Stimulated activated CD8-positive, alpha-beta memory T cell treated with anti-CD3 and anti-CD28 coated beads, Interleukin-15, amount 100 ng/mL, for 48 hours (primary cell): Measurements from ENCODE around the gene POLR2E.
A peak's percentile ranks its signal among the peaks of the same experiment; 100 is the strongest.

Experiments
- DNase-seq, 2 donors: peaks; one replicate each; pipeline ENCODE4 v3.0.0-alpha.2; 2020; ENCODE audit warnings: low read depth in 2 of 2

POLR2E gene

DNA sequence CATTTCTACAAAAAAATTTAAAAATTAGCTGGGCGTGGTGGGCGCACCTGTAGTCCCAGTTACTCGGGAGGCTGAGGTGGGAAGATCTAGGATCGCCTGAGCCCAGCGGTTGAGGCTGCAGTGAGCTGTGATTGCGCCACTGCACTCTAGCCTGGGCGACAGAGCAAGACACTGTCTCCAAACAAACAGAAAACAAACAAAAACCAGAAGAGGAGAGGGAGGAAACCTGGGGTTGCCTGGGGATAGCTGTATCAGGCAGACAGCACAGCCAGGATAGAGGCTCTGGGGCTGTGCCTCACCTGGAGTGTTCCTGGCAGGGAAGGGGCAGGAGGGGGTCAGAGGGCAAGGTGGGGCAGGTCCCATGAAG is 2.6 kb upstream of the POLR2E start:
- DNase-seq: no peak

DNA sequence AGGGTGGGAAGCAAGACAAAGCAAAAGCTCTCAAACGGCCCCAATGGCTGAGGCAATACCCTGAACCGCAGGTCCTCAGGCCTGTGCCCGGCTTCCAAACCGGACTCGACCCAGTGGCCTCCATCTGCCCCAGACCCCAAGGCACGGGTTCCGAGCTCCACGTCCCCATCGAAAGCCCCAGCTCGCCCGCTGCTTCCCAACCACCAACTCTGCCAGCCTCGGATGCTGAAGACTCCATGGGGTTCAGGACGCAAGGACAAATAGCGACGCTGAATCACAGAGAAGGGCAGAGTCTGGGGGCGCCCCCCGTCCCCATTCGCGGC is 559 bp downstream of the POLR2E start:
- DNase-seq: no peak

DNA sequence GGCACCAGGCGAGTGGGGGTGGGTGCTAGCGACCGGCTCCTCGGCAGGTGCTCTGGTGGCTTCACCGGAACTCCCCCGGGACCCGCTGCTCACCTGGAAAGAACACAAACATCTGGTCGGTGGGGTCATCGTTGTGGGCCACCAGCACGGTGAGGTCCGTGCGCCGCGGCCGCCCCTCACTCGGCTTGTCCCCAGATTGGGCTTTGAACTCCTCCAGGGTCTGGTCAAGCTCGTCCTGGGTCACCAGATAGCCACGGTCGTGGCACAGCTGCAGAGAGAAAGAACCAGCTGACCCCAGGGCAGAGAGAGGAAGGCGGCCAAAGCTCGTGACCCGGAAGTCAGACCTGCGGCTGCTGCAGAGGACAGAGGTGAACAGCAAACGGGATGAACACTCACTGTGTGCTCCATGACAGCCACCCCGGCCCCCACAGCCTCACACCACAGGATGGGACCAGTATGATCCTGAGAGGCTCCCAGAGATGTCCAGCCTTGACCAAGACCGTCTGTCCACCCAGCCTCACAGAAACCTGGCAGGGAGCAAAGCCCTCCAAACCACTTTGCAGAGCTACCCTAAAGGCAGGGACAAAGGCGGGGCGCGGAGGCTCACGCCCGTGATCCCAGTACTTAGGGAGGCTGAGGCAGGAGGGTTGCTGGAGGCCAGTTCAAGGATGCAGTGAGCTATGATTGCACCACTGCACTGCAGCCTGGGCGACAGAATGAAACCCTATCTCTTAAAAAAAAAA is 1.2 kb downstream of the POLR2E start:
- DNase-seq: no peak

DNA sequence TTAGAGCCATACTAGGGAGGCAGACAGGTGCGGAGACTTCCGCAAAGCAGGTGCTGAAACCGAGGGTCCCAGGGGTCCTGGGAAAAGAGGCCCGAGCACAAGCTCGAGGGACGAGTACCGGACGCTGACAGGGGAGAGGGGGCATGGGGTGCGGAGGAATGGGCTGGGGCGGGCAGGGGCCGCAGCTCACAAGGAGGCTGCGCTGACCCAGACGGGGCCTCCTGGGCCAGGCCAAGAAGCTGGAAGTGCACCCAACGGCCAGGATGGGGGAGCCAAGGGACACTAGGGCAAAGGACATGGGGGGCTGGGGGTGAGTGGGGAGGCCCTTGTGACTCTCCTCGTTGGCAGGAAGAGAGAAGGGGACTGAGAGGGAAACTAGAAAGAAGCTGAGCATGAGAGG is 1.8 kb downstream of the POLR2E start:
- no peak for DNase-seq

DNA sequence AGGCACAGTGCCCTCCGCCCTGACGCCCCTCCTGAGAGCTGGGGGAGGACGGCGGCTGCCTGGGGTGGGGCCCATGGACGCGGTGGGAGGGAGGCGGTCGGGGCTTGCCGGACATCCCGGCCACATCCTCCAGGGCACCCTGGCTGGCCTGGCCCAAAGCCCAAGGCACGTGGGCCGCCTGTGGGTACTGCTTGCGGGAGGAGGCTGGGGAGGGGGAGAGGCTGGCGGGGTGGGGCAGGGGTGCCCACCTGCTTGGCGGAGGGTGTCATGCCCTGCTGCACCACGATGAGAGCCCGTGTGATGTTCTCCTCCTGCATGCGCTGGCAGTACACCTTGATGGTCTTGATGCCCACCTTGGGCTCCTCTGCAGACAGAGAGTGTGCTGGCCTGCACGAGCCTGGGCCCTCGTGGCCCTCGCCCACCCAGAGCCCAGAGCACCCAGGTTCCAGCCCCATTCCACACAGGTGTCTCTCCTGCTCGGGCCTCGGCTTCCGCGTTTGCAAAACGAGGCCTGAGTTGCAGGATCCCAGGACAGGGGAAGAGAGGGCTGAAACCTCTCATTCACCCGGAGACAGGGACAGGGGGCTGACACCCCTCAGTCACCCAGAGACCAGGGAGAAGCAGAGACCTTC is 3.5 kb downstream of the POLR2E start:
- DNase-seq: no peak

DNA sequence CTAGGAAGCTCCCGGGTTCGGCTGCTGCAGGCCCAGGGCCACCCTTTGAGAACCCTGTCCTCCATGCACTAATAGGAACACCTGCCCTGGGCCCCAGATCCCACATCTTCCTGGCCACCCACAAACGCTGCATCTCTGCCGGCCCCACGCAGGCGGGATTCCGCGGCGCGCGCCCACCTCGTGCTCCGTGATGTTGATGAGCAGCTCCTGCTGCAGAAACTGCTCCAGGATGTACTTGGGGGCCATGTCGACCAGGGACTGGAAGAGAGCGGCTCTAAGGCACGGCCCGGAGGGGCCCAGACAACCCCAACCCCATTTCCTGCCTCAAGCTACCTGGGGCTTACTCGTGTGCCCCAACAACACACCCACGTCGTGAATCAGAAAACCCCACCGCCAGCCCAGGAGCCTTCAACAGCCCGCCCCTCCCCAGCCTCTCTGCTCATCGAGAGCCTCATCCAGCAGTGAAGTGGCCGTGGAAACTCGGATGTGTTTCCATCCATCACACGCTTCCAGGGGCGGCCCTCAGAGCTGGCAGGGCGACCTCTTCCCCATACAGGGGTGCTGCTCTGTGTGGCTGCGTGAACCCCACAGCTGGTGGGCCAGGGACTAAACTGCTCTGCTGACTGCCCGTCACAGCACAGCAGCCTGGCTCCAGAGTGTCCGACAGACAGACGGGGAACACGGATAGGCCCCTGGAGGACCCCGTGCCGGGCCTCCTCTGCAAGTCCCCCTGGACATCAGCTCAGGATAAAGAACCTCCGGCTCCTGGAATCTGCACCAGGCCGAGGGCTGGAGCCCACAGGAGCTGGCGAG is 4.2 kb downstream of the POLR2E start:
- peak in 1 of 2 donors; percentile 61 for DNase-seq

DNA sequence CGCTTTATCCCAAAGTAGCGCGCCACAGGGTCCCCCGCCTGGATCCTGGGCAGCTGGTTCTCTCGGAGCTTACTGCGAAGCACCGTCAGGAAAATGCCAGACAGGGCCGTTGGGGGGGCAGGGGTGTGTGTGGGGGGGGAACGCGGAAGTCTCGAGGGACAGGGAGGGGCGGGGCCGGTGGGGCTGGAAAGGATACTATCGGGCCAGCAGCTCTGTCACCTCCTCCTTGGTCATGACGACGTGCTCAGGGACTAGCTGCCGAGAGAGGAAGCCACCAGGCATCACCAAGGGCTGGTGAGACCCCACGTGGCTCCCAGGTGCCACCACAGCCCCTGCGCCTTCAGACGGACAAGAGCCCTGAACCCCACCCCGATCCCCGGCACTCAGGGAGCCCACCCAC is 5.3 kb downstream of the POLR2E start:
- DNase-seq: no peak

DNA sequence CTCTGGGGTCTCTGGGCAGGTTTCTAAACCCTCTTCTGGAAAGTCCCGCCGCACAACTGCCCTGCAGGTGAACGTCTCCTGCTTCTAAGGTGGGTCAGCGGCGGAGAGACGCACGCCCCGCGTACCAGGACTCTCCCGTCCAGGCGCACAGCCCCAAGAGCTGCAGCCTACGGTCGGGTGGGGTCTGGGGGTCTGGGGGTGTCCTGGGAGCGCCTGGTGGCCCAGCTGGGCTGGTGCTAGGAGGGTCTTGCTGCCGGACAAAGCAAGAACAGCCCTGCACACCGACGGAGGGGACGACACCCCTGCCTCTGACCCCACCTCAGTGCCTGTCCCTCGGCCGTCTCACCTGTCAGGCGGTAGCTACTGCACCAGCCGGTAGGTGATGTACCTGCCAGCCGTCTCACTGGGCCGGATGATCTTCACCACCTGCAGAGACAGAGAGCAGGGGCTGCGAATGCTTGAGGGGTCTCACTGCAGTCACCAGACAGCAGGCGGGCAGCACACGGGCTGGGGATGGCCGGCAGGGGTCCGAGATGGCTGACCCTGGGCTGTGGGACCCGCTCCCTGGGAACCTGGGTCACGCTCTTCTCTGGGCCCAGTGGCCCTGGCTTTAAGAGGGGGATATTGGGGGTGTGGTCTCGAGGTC is 5.9 kb downstream of the POLR2E start:
- no peak for DNase-seq

DNA sequence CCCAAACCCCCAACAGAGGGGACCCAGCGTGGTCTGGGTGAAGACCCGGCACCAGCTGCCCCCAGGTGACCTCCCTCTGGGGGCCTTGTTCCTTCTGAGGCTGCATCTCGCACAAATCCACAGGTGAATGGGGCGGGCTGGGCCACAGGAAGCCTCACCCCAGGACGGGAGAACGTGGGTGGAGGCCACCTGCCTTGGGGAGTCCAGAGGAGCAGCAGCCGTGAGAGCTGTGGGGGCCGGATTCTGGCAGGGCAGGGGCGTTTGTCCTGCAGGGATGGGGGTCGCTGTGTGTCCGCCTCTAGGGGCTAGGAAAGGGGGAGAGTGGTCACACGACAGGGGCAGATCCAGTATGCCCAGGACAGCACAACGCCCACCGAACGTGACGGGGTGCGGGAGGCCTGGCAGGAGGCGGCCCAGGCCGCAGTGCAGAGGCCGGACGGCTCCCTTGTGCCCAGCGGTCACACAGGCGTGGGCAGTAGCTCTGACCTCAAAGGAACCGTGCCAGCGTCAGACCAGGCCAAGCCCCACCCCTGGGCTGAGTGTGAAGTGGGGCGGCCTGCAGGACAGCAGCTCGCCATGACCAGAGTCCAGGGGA is 6.7 kb downstream of the POLR2E start:
- no peak for DNase-seq

DNA sequence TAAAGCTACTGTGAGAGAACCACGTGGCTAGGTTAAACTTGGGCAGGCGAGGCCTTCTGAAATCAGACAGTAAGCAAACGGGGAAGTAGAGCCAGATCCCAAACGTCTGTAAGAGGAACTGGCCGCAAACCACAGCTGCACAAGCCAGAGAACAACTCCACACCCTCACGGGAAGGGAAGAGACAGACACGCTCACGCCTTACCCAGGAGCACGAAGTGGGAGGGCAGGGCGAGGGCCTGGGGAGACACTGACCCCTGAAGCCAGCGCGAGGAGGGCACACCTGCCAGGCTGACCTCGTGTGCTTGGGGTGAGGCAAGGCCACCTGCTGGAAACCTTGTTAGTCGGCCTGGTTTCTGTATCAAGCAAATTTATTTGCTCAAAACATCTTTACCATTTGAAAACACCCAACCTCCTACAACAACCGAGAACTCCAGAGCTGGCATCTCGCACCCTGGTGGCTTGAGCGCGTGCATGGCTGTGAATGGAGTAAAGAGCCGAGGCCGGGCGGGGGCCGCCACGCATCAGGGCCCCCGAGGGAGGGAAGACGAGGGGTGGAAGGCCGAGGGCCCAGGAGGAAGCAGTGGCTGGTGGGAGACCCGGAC is 7.3 kb downstream of the POLR2E start:
- no peak for DNase-seq

DNA sequence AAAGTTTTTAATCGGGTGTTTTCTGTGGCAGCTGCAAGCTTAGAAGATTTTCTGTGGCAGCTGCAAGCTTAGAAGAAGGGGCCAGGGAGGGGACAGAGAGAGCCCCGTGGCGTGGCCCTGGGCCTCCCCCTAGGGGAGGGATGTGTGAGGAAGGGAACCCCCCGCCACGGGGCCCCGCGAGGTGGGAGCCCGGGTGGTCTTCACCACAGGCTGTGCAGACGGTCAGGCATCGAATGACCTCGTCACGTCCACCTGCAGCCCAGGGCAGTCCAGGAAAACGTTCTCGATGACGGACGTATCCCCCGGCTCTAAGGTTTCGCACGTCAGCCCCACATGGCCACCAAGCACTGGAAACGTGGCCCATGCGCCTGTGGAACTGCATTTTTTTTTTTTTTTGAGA is 8.6 kb downstream of the POLR2E start:
- no peak for DNase-seq

DNA sequence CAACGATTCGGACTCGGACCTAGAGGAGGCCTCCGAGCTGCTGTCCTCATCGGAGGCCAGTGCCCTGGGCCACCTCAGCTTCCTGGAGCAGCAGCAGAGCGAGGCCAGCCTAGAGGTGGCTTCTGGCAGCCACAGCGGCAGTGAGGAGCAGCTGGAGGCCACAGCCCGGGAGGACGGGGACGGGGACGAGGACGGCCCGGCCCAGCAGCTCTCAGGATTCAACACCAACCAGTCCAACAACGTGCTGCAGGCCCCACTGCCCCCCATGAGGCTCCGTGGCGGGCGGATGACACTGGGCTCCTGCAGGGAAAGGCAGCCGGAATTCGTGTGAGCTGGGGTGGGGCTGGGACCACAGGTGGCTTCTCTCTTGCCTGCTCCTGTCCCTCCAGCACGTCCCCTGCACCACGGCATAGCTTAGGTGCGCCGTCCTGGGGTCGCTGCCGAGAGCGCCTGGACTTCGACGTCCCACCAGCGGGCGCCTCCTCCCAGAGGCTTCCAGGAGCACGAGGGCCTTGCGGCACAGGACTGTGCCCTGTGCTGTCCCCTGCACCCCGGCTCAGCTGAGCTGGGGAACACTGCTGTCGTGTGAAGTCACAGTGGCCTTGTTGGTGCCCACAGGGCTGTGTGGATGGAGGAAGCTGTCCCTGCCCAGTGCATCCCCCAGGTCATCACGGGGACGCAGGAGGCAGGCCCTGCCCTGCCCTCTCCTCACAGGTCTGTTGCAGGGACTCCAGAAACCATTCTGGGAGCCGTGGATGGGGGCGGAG is 9.3 kb downstream of the POLR2E start:
- no peak for DNase-seq

DNA sequence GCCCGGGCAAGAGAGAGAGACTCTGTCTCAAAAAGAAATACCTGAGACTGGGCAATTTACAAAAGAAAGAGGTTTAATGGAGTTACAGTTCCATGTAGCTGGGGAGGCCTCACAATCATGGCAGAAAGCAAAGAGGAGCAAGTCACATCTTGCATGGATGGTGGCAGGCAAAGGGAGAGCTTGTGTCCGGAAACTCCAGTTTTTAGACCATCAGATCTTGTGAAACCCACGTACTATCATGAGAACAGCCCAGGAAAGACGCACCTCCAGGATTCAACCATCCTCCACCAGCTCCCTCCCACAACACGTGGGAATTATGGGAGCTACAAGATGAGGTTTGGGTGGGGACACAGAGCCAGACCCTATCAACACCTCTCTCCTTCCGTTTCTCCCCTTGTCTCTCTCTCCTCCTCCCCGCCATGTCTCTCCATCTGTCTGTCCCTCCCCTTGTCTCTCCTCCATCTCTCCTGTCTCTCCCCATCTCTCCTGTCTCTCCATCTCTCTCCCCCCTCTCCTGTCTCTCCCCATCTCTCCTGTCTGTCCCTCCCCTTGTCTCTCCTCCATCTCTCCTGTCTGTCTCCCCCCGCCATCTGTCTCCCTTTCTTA is 10.0 kb downstream of the POLR2E start:
- DNase-seq: no peak

DNA sequence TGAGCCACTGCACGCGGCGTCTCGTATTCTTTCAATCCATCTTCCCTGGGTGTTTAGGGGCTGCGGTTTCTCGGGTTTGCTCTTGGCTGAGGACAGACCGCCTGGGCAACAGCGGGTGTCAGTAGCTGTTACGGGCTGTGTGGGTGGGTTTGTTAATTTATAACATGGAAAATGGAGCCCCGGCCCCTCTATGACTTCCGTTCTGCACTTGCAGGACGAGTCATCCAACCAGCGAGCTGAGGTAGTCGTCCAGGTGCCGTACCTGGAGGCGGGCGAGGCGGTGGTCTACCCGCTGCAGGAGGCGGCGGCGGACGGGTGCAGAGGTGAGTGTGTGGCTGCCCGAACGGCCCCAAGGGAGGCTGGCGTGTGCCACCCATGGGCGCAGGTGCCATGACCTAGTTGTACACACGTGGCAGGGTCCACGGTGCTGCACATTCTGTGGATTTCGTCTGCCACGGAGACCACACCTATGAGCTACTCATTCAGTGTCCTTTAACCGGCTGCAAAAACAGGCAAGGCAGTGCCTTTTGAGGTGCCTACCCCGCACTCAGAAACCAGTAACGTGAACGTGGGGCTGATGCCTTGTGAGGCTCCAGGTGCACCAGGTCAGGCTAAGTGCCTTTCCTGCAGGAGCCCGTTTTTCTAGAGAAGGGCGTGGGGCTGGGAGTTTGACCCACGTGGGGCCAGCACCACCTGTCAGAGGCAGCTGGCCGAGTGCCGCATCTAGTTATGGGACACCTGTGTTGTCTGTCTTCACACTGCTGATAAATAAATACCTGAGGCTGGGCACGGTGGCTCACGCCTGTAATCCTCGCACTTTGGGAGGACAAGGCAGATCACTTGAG is 10.9 kb downstream of the POLR2E start:
- DNase-seq: no peak

DNA sequence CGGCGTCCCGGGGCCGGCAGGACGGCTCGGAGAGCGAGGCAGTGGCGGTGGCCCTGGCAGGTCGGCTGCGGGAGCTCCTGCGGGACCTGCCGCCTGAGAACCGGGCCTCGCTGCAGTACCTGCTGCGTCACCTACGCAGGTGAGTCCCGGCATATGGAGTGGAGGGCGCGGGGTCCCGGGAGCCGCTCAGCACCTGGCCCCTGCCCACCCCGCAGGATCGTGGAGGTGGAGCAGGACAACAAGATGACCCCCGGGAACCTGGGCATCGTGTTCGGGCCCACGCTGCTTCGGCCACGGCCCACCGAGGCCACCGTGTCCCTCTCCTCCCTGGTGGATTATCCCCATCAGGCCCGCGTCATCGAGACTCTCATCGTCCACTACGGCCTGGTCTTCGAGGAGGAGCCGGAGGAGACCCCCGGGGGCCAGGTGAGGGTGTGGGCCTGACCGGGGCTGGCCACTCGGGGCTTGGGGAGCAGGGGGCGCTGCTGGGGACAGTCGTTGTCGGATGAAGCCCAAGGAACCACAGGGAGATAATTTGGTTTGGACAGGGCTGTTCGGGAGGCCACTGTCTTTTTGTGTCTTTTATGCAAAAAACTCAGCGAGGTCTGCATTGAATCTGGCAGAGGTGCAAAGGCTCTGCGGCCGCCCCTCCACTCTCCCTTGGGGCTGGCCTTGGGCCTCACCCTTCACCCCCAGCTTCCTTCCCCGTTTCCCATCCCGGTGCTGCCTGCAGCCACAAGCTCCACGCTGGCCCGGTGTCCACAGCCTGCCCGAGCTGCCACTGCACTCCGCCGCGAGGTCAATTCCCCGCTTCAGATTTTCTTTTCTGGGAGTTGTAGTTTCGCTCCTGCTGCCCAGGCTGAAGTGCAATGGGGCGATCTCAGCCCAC is 12.0 kb downstream of the POLR2E start:
- no peak for DNase-seq

DNA sequence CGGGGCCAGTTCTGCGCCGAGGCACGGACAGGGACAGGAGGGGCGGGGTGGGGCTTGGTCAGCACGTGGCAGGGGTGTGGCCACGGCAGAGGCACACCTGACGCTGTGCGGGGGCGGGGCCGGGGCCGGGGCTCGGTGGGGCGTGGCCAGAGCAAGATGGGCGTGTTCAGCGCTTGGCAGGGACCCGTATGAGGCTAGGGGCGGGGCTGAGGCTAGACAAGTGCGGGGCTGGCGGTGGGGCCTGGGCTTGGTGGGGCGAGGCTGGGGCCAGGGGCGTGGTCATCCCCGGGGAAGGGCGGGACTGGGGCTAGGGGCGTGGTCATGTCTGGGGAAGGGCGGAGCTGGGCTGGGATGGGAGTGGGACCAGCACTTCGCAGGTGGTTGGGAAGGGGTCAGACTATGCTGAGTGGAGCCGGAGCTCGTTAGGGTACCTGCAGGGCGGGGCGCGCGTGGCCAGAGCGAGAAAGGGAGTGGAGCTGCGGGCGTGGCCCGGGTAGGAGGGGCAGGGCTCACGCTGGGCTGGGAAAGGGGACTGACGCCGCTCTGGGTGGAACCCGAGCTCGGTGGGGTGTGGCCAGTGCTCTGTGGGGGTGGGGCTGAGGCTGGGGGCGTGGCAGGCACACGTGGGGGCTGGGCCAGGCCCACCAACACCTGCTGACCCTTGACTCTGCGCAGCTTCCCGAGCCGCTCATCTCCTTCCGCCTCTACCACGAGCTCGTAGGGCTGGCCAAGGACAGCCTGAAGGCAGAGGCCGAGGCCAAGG is 12.8 kb downstream of the POLR2E start:
- DNase-seq: peak; percentile 71 to 79

DNA sequence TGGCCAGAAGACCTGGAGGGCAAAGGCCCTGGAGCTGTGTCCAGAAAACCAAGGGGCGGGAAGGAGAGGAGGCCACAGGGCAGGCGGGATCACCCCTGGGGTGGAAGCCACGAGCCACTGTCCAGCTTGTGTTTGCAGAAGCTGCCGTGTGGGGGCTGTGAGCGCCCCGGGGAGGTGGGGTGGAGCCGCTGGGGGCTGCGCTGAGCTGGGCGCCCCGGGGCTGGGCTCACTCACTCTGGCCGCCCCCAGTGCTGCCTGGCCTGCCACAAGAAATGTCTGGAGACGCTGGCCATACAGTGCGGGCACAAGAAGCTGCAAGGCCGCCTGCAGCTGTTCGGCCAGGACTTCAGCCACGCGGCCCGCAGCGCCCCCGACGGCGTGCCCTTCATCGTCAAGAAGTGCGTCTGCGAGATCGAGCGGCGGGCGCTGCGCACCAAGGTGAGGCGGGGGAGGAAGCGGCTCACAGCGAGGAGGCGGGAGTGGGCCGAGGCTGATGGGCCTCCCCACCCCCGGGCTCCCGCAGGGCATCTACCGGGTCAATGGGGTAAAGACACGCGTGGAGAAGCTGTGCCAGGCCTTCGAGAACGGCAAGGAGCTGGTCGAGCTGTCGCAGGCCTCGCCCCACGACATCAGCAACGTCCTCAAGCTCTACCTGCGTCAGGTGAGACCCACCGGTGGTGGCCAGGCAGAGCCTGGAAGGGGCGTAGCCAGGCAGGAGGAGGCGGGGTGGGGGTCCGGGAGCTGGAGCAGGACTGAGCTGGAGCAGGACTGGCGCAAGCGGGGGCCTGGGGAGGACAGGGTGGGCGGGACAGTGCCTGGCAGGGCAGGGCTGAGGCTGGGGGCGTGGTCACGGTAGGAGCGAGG is 13.6 kb downstream of the POLR2E start:
- DNase-seq: no peak
